Large intestine (tissue), 3 donors: ENCODE results near the gene USP25. TPM values are rescaled to one million over a fixed set of nuclear protein-coding genes. Genes with fewer than 3 reads are reported as not detected.

Experiments
- DNase-seq, 2 donors: peaks; one replicate each; pipeline versions ENCODE4 v3.0.0 to v3.0.0-alpha.2; 2013
- H3K27ac ChIP-seq: one replicate; pipeline ENCODE4 v1.5.1; 2013; ENCODE audit warnings: low read length
- H3K27me3 ChIP-seq: 2 replicates; pipeline ENCODE4 v1.6.1; 2013; ENCODE audit warnings: low read length; ENCODE audit not compliant: control insufficient read depth, insufficient read depth
- H3K36me3 ChIP-seq: 2 replicates; pipeline ENCODE4 v1.6.1; 2013; ENCODE audit warnings: low read length; ENCODE audit not compliant: control insufficient read depth, insufficient read depth
- H3K4me1 ChIP-seq: one replicate; pipeline ENCODE4 v1.6.1; 2013; ENCODE audit warnings: low read length; ENCODE audit not compliant: control insufficient read depth, insufficient read depth
- H3K4me3 ChIP-seq: one replicate; pipeline ENCODE4 v1.5.1; 2013; ENCODE audit warnings: low read length
- H3K9me3 ChIP-seq: one replicate; pipeline ENCODE4 v1.6.1; 2013; ENCODE audit warnings: mild to moderate bottlenecking, low read depth, low read length, moderate library complexity; ENCODE audit not compliant: control insufficient read depth
- WGBS: methylation state at CpG from one replicate; pipeline ENCODE4 v1.1.5; 2013; ENCODE audit warnings: low lambda C conversion rate; ENCODE audit not compliant: insufficient coverage; 5-methylcytosine and 5-hydroxymethylcytosine counted together
- polyA plus RNA-seq: library from polyadenylated mRNA; unstranded; fragments of 120-200 nt; gene quantifications from one replicate; pipeline ENCODE4 v1.2.1, GENCODE V29; 2013

Gene USP25
- polyA plus RNA-seq, 1 donor = 24.9 TPM

DNA sequence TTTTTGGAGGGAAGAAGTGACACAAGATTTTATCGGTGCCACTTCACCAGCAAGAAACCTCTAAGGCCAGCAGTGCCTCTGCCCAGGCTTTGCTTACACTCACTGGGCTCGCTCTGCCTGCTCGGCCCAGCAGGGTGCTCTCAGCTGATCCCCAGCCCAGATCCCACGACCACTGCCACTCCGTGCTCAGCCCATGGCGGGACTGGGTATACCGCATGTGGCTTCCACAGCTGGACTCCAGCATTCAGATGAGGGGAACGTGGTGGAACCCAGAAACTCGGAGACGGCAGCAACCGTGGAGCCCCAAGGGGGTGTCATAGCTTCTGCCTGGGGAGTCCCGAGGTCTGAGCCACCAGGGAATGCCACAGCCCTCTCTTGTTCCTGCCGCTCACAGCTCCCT, 12.9 kb downstream of the USP25 start:
- Histone ChIP-seq H3K27ac (no peak overlapping the region), H3K4me1 (no peaks in the 10 kb centered on the region), H3K4me3 (no peak overlapping the region), H3K9me3 (no peaks in the 10 kb centered on the region), H3K27me3 (no peaks in the 10 kb centered on the region), H3K36me3 (peaks cover 3% of the 10 kb centered on the region)
- 100% methylated on average over 1 of the region's 13 CpGs for WGBS
- no peak for DNase-seq

DNA sequence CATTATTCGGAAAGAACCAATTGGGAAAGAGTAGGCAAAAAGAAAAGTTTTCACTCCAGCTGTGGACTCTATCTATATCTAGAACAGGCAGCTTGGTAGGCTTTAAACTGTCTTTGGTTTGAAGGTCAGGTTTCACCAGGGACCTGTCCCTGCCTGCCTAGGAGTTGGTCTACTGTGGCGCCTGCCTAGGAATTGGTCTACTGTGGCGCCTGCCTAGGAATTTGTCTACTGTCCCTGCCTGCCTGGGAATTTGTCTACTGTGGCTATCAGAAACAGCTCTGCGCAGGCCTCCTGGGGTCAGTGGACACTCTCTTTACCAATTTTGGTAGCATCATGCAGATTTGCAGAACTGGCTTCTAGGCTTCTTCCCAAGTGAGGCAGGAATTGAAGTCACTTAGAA, 13.8 kb downstream of the USP25 start:
- no peak for DNase-seq
- Histone ChIP-seq H3K4me1 (peaks cover 1% of the 10 kb centered on the region), H3K9me3 (no peaks in the 10 kb centered on the region), H3K27me3 (no peaks in the 10 kb centered on the region), H3K27ac (no peak overlapping the region), H3K36me3 (peaks cover 3% of the 10 kb centered on the region), H3K4me3 (no peak overlapping the region)
- WGBS = 100% methylated on average over 1 of the region's 4 CpGs

DNA sequence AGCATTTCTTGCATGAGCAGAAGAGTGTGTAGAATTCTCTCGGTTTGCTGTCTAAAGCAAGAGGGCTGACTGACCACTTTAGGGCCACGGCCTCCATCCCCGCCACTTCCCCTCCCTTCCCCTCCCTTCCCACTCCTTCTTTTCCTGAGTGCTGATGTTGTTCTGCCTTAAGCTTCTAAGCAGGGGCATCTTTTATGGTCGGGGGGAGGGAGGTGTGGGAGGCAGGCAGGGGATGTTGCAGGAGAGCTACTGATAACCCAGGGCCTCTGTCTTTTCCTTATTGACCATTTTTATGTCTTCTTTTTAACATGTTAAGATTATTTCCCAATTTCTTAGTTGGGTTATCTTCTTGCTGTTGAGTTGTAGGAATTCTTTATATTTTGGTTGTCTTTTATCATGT, 15.1 kb downstream of the USP25 start:
- Histone ChIP-seq H3K4me3 (no peak overlapping the region), H3K36me3 (peaks cover 3% of the 10 kb centered on the region), H3K9me3 (no peaks in the 10 kb centered on the region), H3K27me3 (no peaks in the 10 kb centered on the region), H3K27ac (no peak overlapping the region), H3K4me1 (peaks cover 9% of the 10 kb centered on the region)
- no CpG with 5 or more reads among the region's 4 CpGs for WGBS
- no peak for DNase-seq

- Histone ChIP-seq H3K27me3 (no peaks in the 10 kb centered on the region), H3K36me3 (no peaks in the 10 kb centered on the region), H3K27ac (peak overlapping the region; percentile 58), H3K4me1 (peaks cover 17% of the 10 kb centered on the region), H3K4me3 (no peak overlapping the region), H3K9me3 (no peaks in the 10 kb centered on the region)
- no peak for DNase-seq
- WGBS = no CpG with 5 or more reads among the region's 1 CpG
These were observed 18.8 kb downstream of the USP25 start for GRCh38 chr21:15748586-15748985.

DNA sequence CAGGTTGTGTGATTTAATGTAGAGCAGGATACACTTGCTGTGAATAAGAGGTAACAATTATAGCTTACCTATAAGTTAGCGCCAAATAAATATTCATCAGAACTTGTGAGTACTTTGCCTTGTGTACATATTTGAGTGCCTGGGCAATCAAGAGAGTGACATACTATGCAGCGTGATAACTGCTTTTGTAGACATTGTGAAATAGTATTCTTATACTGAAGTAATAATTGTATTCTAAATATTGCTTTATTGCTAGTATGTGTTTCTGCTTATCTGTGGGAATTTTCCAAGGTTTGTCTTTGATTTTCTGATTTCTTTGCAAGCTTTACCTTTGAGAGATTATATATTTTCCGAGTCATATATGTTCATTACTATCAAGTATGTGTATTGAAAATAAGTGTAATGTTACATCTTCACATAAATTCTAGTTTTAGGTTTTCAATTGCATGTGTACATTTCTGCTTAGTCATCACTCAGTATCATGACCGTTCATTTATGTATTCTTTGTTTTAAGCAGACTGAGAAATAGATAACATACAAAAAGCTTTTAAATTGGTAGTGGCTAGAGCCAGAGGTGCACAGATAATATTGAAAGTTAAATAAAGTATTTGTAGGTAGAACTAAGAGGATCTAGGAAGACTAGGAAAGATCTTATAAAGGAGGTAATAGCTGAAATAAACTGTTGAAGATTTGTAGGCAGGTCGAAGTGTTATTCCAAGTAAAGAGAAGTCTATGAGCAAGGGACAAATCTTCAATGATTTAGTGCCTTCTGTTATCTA, 19.5 kb downstream of the USP25 start:
- H3K9me3 ChIP-seq = no peaks in the 10 kb centered on the region
- no peak overlapping the region for H3K4me3 ChIP-seq
- H3K27me3 ChIP-seq = no peaks in the 10 kb centered on the region
- DNase-seq = peak; percentile 42 to 76
- H3K27ac ChIP-seq = peak overlapping the region; percentile 58
- 0% methylated on average over 1 of the region's 5 CpGs for WGBS
- H3K4me1 ChIP-seq = peaks cover 23% of the 10 kb centered on the region
- H3K36me3 ChIP-seq = no peaks in the 10 kb centered on the region

- Histone ChIP-seq H3K27ac (peak overlapping the region; percentile 58), H3K4me1 (peaks cover 26% of the 10 kb centered on the region), H3K36me3 (no peaks in the 10 kb centered on the region), H3K9me3 (no peaks in the 10 kb centered on the region), H3K27me3 (no peaks in the 10 kb centered on the region), H3K4me3 (no peak overlapping the region)
- peak in 1 of 2 donors; percentile 47 for DNase-seq
- WGBS = no CpG with 5 or more reads among the region's 2 CpGs
These were observed 20.0 kb downstream of the USP25 start for GRCh38 chr21:15749861-15750159.

- no peaks in the 10 kb centered on the region for H3K27me3 ChIP-seq
- H3K4me1 ChIP-seq = peaks cover 26% of the 10 kb centered on the region
- H3K27ac ChIP-seq = no peak overlapping the region
- no peak for DNase-seq
- no peak overlapping the region for H3K4me3 ChIP-seq
- WGBS = 100% methylated on average over 1 of the region's 1 CpG
- no peaks in the 10 kb centered on the region for H3K9me3 ChIP-seq
- H3K36me3 ChIP-seq = no peaks in the 10 kb centered on the region
These were observed 21.3 kb downstream of the USP25 start for GRCh38 chr21:15751037-15751436.

GRCh38 chr21:15751546-15751945, 21.8 kb downstream of the USP25 start:
- Histone ChIP-seq H3K27ac (no peak overlapping the region), H3K36me3 (no peaks in the 10 kb centered on the region), H3K4me3 (no peak overlapping the region), H3K4me1 (peaks cover 26% of the 10 kb centered on the region), H3K27me3 (no peaks in the 10 kb centered on the region), H3K9me3 (no peaks in the 10 kb centered on the region)
- DNase-seq = no peak

DNA sequence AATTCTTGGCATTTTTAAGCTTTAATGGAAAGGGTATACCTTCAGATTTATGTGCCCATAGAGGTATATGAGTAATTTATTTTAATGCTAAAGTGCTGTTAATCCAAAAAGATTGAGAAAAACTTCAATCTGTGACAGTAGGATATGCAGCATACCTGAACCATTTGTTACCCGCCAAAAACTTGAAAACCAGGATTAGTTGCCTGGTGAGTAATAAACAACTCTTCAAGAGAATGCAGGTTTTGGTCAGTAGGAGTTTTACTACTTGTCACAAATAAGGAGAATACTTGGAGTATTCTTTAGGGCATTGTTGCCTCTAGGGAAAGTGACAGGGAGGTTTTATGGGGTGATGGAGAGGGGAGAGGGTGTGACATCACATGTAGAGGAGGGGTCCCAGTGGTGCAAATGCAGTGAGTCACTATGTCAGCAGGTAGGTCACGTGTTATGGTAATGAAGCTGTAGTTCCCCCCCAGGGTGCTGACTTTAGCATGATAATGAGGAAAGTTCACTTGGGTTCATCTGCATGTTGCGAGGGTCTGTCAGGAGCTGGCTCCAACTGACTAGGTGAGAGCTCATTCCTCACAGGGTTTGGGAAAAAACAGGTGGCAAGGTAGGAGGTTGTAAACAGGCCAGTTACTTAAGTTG, 23.1 kb downstream of the USP25 start:
- H3K36me3 ChIP-seq = no peaks in the 10 kb centered on the region
- H3K9me3 ChIP-seq = no peaks in the 10 kb centered on the region
- peak in 1 of 2 donors; percentile 35 for DNase-seq
- H3K27me3 ChIP-seq = no peaks in the 10 kb centered on the region
- no peak overlapping the region for H3K4me3 ChIP-seq
- H3K4me1 ChIP-seq = peaks cover 26% of the 10 kb centered on the region
- H3K27ac ChIP-seq = no peak overlapping the region
- no CpG with 5 or more reads among the region's 3 CpGs for WGBS

GRCh38 chr21:15753741-15754140, 24.0 kb downstream of the USP25 start:
- WGBS = no CpG with 5 or more reads among the region's 1 CpG
- no peaks in the 10 kb centered on the region for H3K36me3 ChIP-seq
- H3K9me3 ChIP-seq = no peaks in the 10 kb centered on the region
- no peak for DNase-seq
- H3K4me3 ChIP-seq = no peak overlapping the region
- H3K27ac ChIP-seq = no peak overlapping the region
- H3K4me1 ChIP-seq = peaks cover 23% of the 10 kb centered on the region
- no peaks in the 10 kb centered on the region for H3K27me3 ChIP-seq

DNA sequence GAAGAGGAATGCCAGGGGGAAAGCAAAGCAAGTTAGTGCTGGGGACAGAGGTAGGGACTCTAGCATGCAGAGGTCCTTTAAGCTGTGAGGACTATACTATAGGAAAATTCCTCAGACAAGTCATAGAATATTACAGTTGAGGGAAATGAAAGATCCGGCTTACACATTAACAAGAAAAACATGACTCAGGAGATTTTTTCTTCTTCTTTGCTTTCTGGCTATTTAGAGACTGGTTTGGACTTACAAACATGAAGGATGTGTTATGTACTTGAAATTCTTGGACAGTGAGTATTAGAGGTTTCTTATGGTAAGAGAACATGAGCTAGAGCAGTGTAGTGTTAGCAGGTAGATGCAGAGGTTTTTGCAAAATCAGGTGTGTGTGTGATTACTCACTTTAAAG, 24.9 kb downstream of the USP25 start:
- peak in 1 of 2 donors; percentile 67 for DNase-seq
- H3K4me3 ChIP-seq = no peak overlapping the region
- no CpG with 5 or more reads among the region's 1 CpG for WGBS
- peak overlapping the region; percentile 59 for H3K27ac ChIP-seq
- H3K36me3 ChIP-seq = no peaks in the 10 kb centered on the region
- H3K9me3 ChIP-seq = no peaks in the 10 kb centered on the region
- no peaks in the 10 kb centered on the region for H3K27me3 ChIP-seq
- peaks cover 20% of the 10 kb centered on the region for H3K4me1 ChIP-seq
